ENCODE measurements around the gene ACO1. TPM values are rescaled to one million over a fixed set of nuclear protein-coding genes. Genes with fewer than 3 reads are reported as not detected.

ACO1 gene
- total RNA-seq, 1 donor from 2014 or later: 32.5 TPM

DNA sequence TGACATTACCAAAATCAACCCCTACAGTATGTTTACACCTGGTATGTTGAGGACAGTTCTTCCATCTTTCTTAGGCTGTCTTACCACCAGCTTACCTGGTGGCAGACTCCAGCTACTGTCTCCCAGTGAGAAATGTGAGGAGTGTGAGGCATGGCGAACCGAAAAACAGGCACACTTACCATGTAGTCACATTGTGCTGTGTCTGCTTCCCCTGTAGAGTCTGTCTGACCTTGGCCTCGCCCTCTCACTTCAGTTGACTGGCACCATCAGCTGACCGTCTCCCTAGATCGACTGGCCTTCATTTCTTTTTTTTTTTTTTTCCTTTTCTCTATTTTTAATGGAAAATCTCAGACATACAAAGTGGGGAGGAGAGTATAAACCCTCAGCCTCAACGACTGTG is 4.9 kb downstream of the ACO1 start:
- H3K4me3 Mint-ChIP-seq: no peak overlapping the region
- peaks cover 13% of the 10 kb centered on the region for H3K36me3 Mint-ChIP-seq
- no peak overlapping the region for H3K27ac Mint-ChIP-seq
- TF ChIP-seq, protein P1, sequence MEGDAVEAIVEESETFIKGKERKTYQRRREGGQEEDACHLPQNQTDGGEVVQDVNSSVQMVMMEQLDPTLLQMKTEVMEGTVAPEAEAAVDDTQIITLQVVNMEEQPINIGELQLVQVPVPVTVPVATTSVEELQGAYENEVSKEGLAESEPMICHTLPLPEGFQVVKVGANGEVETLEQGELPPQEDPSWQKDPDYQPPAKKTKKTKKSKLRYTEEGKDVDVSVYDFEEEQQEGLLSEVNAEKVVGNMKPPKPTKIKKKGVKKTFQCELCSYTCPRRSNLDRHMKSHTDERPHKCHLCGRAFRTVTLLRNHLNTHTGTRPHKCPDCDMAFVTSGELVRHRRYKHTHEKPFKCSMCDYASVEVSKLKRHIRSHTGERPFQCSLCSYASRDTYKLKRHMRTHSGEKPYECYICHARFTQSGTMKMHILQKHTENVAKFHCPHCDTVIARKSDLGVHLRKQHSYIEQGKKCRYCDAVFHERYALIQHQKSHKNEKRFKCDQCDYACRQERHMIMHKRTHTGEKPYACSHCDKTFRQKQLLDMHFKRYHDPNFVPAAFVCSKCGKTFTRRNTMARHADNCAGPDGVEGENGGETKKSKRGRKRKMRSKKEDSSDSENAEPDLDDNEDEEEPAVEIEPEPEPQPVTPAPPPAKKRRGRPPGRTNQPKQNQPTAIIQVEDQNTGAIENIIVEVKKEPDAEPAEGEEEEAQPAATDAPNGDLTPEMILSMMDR (conservative IDR thresholded peaks at IDR 0.05): no peak
- peaks cover 8% of the 10 kb centered on the region for H3K9me3 Mint-ChIP-seq
- no peaks in the 10 kb centered on the region for H3K27me3 Mint-ChIP-seq
- peaks cover 3% of the 10 kb centered on the region for H3K4me1 Mint-ChIP-seq (ENCODE audit: unreplicated experiment)
- DNase-seq (ENCODE audit: extremely low spot score, unreplicated experiment): no peak

DNA sequence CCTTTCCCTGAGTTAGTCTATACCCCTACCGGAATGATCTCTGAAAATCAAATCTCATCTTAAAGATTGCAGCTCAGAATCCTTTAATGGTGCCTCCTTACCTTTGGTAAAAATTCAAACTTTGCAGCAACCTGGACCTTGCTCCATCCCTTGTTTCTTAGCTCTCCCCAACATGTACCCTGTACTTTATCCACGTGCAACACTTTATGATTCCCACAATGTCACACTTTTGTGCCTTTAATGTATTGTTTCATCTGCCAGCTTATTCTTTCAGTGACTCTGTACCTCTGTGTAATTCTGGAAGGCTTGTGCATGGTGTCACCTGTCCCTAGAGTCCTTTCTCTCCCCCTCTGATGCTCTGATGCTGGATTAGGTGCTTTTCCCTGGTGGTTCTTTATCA is 9.5 kb downstream of the ACO1 start:
- DNase-seq (ENCODE audit: extremely low spot score, unreplicated experiment): no peak
- no peak overlapping the region for H3K27ac Mint-ChIP-seq
- TF ChIP-seq, protein P1 (conservative IDR thresholded peaks at IDR 0.05): no peak
- H3K27me3 Mint-ChIP-seq: no peaks in the 10 kb centered on the region
- H3K9me3 Mint-ChIP-seq: peaks cover 8% of the 10 kb centered on the region
- H3K4me3 Mint-ChIP-seq: no peak overlapping the region
- H3K36me3 Mint-ChIP-seq: peaks cover 13% of the 10 kb centered on the region
- H3K4me1 Mint-ChIP-seq (ENCODE audit: unreplicated experiment): no peaks in the 10 kb centered on the region

DNA sequence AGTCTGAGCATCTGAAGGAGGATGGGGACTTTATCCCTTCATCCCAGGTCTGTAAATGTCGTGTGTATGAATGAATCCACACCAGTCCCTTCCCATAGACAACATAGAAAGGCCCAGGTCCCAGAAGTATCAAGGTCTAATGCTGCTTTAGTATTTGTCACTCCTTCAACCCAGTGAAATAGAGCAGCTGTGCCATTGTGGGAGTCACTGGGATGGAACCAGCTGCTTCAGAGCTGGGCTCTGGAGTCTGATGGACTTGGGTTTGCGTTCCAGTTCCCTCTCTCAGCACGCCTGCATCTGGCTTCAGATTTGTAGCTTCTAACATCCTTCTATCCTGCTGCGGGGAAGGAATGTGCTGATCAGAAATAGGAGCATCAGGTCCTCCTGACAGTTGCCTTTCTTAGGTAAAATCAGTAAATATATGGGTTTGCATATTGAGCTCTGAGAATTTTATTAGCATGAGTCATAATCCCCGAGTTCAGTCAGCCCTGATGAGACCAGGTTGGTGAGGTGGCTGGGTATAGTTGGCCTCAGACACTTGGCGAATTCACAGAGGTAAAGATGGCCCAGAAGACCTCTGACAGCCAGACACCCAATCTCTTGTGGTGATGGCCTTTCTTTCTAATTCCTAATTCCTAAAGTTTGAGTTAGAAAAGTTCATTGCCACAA is 10.1 kb downstream of the ACO1 start:
- Mint-ChIP-seq H3K27me3 (no peaks in the 10 kb centered on the region), H3K27ac (no peak overlapping the region), H3K9me3 (peaks cover 8% of the 10 kb centered on the region), H3K4me1 (ENCODE audit: unreplicated experiment) (no peaks in the 10 kb centered on the region), H3K4me3 (no peak overlapping the region), H3K36me3 (peaks cover 13% of the 10 kb centered on the region)
- DNase-seq (ENCODE audit: extremely low spot score, unreplicated experiment): no peak
- TF ChIP-seq, protein P1 (conservative IDR thresholded peaks at IDR 0.05): no peak

DNA sequence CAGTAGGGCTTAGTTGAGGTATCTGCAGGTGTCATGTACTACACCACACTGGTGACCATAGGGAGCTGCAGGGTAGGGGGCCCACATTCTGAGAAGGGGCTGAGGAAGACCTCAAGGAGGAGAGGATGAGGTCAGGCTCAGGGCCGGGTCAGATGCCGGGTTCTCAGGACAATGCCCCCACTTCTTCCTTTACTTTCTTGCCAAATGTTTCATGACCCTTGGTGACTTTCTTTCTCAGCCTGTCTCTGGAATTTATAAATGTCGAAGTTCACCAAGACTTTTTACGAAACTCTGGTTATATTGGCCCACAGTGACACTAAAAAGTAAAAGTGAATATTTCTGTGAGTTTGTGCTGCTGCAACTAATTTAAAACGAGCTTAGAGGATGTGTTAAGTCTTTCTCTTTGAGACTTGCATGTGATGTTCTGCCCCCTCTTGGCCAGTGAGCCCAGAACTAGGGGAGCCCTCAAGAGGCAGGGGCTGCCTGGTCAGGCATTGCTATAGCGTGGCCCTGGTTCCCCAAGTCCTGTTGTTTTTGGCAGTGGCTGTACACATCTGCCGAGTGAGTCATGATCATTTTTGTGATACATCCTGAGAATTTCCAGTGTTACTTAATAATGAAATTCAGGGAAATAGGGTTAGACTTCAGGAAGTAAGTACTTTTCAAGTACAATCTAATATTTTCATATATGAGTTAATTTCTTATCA is 11.2 kb downstream of the ACO1 start:
- peaks cover 8% of the 10 kb centered on the region for H3K9me3 Mint-ChIP-seq
- no peak for DNase-seq (ENCODE audit: extremely low spot score, unreplicated experiment)
- TF ChIP-seq, protein P1 (conservative IDR thresholded peaks at IDR 0.05): no peak
- H3K27me3 Mint-ChIP-seq: no peaks in the 10 kb centered on the region
- H3K36me3 Mint-ChIP-seq: peaks cover 13% of the 10 kb centered on the region
- H3K27ac Mint-ChIP-seq: no peak overlapping the region
- no peak overlapping the region for H3K4me3 Mint-ChIP-seq
- peaks cover 4% of the 10 kb centered on the region for H3K4me1 Mint-ChIP-seq (ENCODE audit: unreplicated experiment)

DNA sequence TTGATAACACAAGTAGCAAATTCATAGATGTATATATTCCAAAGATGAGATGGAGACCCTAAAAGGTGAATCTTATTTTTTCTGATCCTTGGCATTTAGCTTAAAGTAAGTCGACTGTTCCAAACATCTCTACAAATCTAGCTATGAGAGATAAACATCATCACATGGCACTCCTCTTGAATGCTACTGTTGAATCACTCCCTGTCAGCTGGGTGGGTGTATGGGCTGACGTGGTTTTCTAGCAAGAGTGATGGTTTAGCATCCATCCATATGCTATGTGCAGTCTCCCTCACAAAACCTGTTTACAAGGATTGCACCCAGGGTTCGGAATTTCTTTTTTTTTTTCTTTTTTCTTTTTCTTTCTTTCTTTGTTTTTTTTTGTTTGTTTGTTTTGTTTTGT is 13.8 kb downstream of the ACO1 start:
- H3K36me3 Mint-ChIP-seq: peaks cover 9% of the 10 kb centered on the region

More for the DNA sequence above, 13.8 kb downstream of the ACO1 start:
- Mint-ChIP-seq H3K27me3 (no peaks in the 10 kb centered on the region), H3K4me3 (no peak overlapping the region), H3K27ac (no peak overlapping the region), H3K4me1 (ENCODE audit: unreplicated experiment) (peaks cover 4% of the 10 kb centered on the region), H3K9me3 (peaks cover 8% of the 10 kb centered on the region)
- no peak for DNase-seq (ENCODE audit: extremely low spot score, unreplicated experiment)
- TF ChIP-seq, protein P1 (conservative IDR thresholded peaks at IDR 0.05): no peak
